GM18499 (cell line): Measurements from ENCODE around the gene CRP.
"Not testable (repeated sequence)": the region's sequence is repeated elsewhere in the genome, so short reads cannot be mapped to it uniquely, and the experiment has no call there.

ENCODE experiments used
- ATAC-seq: cut with Tn5 transposase; IDR thresholded peaks from one replicate; pipeline ENCODE4 v1.9.1; 2021; ENCODE audit warnings: moderate number of reproducible peaks; ENCODE audit not compliant: insufficient read depth, unreplicated experiment

The CRP gene

DNA sequence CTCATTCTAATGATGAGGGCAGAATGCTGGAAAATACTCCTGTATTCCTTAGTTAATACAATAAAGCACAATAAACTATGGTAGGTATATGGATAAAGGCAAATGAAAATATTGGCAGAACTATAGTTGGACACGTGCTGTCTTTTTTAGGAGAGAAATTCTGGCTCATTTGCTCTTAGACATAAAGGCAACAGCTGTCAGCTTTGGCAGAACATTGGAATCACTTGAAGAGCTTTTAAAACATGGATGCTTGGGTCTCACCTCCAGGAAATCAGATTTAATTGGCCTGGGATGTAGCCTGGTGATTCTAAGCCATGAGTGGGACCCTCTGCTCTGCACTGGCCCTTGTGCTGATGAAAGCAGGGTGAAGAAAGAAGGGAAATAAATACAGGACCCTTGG lies 9.9 kb downstream of the CRP start:
- no peak for ATAC-seq

DNA sequence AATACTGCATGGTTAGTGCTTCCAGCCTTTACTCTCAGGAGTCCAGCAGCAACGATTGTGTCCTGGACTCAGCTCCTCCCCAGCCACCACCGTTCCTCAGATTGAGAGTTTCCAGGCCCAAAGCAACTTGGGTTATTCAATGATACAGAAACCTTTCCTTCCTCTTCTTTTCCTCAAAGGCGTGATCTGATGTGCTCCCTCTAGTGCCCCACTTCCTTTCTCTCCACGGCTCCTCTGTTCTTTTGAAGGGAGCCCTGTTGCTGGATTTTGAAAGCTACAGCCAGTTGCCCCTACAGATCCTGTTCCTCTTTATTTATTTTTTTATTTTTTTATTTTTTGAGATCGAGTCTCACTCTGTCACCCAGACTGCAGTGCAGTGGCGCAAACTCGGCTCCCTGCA lies 14.1 kb downstream of the CRP start:
- ATAC-seq, result no peak

GRCh38 chr1:159699653-159700052 lies 14.7 kb downstream of the CRP start:
- no peak for ATAC-seq

DNA sequence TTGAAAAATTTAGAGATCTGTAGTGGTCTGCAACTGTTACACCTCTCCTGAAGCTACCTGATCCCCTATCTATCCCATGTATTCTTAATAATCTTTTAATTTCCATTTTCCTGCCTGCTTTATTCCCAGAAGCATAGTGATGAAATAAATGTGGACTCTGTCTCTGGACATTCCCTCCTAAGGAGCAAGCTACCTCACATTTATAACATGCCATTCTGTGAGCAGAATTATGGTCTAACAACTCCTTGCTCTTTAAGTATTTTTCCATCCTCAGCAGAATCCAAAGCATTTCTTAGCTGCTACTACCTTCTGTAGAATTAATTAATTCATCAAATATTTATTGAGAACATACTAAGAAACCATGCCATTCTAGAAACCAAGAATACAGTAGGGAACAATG lies 15.1 kb downstream of the CRP start:
- no peak for ATAC-seq

DNA sequence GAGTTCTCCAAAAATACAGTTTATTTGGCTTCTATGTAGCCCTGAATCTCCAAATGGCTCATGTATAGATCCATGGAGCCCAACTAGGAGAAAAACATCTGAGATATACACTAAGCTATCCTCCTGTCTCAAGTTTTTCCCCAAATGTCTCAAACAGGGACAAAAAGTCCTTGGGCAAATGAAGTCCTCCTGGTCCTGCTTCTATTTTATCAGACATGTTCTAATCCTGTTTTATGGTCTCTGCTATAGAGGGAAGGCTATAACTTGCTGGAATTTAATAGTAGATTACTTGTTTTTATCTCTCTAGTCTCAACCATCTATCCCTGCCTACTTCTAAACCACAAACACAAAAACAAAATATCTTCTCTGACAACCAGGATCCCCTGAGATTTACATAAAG lies 26.9 kb downstream of the CRP start:
- no peak for ATAC-seq

GRCh38 chr1:159686599-159687299 lies 27.6 kb downstream of the CRP start:
- ATAC-seq, result no peak

DNA sequence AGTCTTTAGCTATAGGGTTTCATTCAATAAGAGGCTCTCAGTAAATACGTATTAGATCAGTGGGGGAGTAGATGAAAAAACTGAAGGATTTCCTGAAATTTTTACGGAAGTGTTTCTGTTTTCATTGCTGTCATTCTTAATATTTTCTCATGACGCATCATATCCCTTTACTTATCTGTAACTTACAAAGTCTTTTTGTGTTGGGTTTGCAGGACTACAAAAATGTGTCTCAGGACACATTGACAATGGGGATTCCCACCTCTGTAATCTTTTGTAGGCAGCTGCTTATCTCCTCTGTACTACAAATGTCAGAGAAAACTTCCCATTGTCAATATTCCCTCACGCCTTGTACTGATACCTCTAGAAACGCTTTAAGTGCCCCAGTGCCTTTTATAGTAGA lies 35.5 kb downstream of the CRP start:
- no peak for ATAC-seq

- no peak for ATAC-seq
Measured at GRCh38 chr1:159675046-159675445, 39.3 kb downstream of the CRP start.

GRCh38 chr1:159672390-159672789 lies 42.0 kb downstream of the CRP start:
- not testable (repeated sequence) for ATAC-seq

DNA sequence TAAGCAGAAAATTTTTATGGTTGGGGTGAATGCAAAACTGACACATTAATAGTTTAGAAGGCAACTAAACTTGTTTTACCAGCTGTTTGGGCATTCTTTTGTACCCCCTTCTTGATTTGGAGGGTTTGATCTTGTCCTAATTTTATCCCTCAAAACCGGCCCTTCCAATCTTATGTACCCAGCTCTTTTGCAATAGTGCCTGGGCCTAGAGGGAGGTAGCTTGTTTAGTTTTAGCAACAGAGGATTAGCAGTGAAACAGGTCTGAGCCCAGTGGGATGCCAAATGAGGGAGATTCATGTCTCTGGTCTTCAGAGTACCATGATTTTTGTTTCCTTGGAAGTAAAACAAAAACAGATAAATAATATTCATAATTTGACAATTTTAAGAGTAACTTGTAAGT lies 45.1 kb downstream of the CRP start:
- ATAC-seq, result no peak

DNA sequence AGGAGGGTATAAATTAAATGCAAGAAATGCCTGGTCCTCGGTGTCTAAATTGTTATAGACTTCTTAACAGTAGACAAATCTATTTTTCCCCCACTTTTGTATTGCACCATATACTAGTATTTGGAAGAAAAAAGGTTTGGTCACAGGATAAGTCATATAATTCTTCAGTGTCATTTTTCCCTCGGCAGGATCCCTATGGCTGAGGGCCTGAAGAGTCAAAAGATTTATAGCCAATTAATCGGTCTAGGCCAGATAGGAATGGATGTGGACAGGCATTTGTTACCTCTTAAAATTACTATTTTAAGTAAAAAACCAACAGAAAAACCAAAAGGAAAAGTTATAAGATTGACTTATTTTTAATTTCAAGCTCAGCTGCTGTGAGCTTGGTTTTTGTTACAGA lies 45.6 kb downstream of the CRP start:
- no peak for ATAC-seq

DNA sequence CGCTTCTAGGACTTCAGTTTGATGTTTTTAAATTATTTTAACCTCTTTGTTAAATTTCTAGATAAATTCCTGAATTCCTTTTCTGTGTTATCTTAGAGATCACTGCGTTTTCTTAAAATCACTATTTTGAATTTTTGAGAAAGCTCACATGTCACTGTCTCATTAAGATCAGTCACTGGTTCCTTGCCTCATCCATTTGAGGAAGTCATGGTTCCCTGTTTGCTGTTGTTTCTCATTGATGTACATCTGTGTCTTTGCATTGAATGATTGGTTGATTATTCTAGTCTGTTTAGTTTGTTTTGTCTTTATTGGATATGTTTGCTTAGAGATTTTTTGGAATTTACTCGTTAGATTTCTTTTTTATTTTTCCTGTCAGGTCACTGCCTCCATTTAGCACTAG lies 50.1 kb downstream of the CRP start:
- ATAC-seq, result no peak

- no peak for ATAC-seq
Measured at GRCh38 chr1:159663552-159663951, 50.8 kb downstream of the CRP start.
